Measurements from ENCODE around the gene FOXRED1.

DNA sequence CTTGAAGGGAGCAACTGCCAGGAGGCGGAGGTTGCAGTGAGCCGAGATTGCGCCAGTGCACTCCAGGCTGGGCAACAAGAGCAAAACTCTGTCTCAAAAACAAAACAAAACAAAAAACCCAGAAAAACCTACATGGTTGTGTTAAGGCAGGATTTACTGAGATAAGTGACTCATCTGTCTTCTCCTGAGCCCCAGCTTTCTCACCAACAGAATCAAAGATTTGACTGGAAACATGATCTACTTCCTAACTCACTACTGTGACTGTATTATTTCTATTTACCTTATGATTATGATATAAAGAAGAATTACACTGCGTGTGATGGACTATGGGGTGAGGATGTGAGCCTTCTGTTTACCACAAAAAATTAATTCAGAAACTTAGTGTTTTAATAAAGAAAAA is 35.6 kb upstream of the FOXRED1 start:
- TF ChIP-seq CTCF (conservative IDR thresholded peaks at IDR 0.05; ENCODE audit: low read depth, low read length) (no peak), CHD1 (IDR thresholded peaks at IDR 0.05; ENCODE audit: low read depth, low read length) (no peak), RFX5 (IDR thresholded peaks at IDR 0.05; ENCODE audit: low read depth, low read length) (no peak), RAD21 (IDR thresholded peaks at IDR 0.05; ENCODE audit: low read length) (no peak), NFE2L2 (IDR thresholded peaks at IDR 0.05; ENCODE audit: low read depth, low read length) (no peak), RCOR1 (IDR thresholded peaks at IDR 0.05; ENCODE audit: insufficient replicate concordance, low read length) (no peak), MXI1 (IDR thresholded peaks at IDR 0.05; ENCODE audit: borderline replicate concordance, low read depth, low read length) (no peak), POLR2A (IDR thresholded peaks at IDR 0.05; ENCODE audit: low read depth, low read length) (no peak), CEBPB (IDR thresholded peaks at IDR 0.05; ENCODE audit: low read depth, low read length) (no peak), MAFK (IDR thresholded peaks at IDR 0.05; ENCODE audit: low read depth, low read length) (no peak), MAZ (IDR thresholded peaks at IDR 0.05; ENCODE audit: borderline replicate concordance, low read depth, low read length) (no peak), USF2 (IDR thresholded peaks at IDR 0.05; ENCODE audit: low read depth, low read length) (no peak), ELK1 (IDR thresholded peaks at IDR 0.05; ENCODE audit: borderline replicate concordance, low read depth, low read length) (no peak)

Measured in IMR-90 (cell line).